H9 (cell line): ENCODE data around the gene PCDHGA3. TPM values are rescaled to one million over a fixed set of nuclear protein-coding genes. Genes with fewer than 3 reads are reported as not detected.
"Not testable (repeated sequence)": the region's sequence is repeated elsewhere in the genome, so short reads cannot be mapped to it uniquely, and the experiment has no call there.

Experiments used
- DNase-seq: peaks from one replicate; pipeline ENCODE4 v3.0.0-alpha.2; 2017
- H2AFZ ChIP-seq: one replicate; pipeline ENCODE4 v1.6.1; 2013; ENCODE audit warnings: mild to moderate bottlenecking, low read length, control low read depth, moderate library complexity
- H2AK5ac ChIP-seq: 2 replicates; pipeline ENCODE4 v1.6.1; 2013; ENCODE audit warnings: low read length, control low read depth, mixed read lengths; ENCODE audit not compliant: insufficient read length
- H2BK120ac ChIP-seq: one replicate; pipeline ENCODE4 v1.6.1; 2013; ENCODE audit warnings: low read depth, mild to moderate bottlenecking, low read length, control low read depth, inconsistent platforms; ENCODE audit not compliant: poor library complexity, severe bottlenecking
- H2BK12ac ChIP-seq: 2 replicates; pipeline ENCODE4 v1.6.1; 2013; ENCODE audit warnings: low read length, control low read depth, mixed read lengths, low read depth; ENCODE audit not compliant: insufficient read length
- H2BK15ac ChIP-seq: 2 replicates; pipeline ENCODE4 v1.6.1; 2013; ENCODE audit warnings: low read depth, low read length, control low read depth
- H2BK20ac ChIP-seq: one replicate; pipeline ENCODE4 v1.6.1; 2013; ENCODE audit warnings: low read depth, mild to moderate bottlenecking, low read length, control low read depth, inconsistent platforms; ENCODE audit not compliant: poor library complexity, severe bottlenecking
- H2BK5ac ChIP-seq: 2 replicates; pipeline ENCODE4 v1.6.1; 2013; ENCODE audit warnings: low read length, control low read depth, mixed read lengths; ENCODE audit not compliant: insufficient read length
- H3K14ac ChIP-seq: 2 replicates; pipeline ENCODE4 v1.6.1; 2013; ENCODE audit warnings: low read length, control low read depth; ENCODE audit not compliant: insufficient read depth
- H3K18ac ChIP-seq: 2 replicates; pipeline ENCODE4 v1.6.1; 2013; ENCODE audit warnings: low read depth, mild to moderate bottlenecking, mixed read lengths, low read length, control low read depth; ENCODE audit not compliant: insufficient read length
- H3K23ac ChIP-seq: 2 replicates; pipeline ENCODE4 v1.6.1; 2013; ENCODE audit warnings: low read length, control low read depth, mixed read lengths, low read depth; ENCODE audit not compliant: insufficient read length
- H3K23me2 ChIP-seq: 2 replicates; pipeline ENCODE4 v1.6.1; 2013; ENCODE audit warnings: low read depth, mild to moderate bottlenecking, mixed read lengths, low read length, control low read depth; ENCODE audit not compliant: insufficient read length, poor library complexity, severe bottlenecking
- H3K27ac ChIP-seq: 2 replicates; pipeline ENCODE4 v1.5.1; 2013; ENCODE audit warnings: low read length, control low read depth, mixed read lengths, low read depth; ENCODE audit not compliant: insufficient read length
- H3K27me3 ChIP-seq: 2 replicates; pipeline ENCODE4 v1.6.1; 2013; ENCODE audit warnings: low read length, control low read depth, inconsistent platforms; ENCODE audit not compliant: insufficient read depth
- H3K4ac ChIP-seq: 2 replicates; pipeline ENCODE4 v1.6.1; 2013; ENCODE audit warnings: low read depth, mild to moderate bottlenecking, control low read depth, inconsistent platforms, low read length, moderate library complexity
- H3K4me1 ChIP-seq: 2 replicates; pipeline ENCODE4 v1.6.1; 2013; ENCODE audit warnings: low read length, control low read depth, inconsistent platforms; ENCODE audit not compliant: insufficient read depth
- H3K4me2 ChIP-seq: 2 replicates; pipeline ENCODE4 v1.6.1; 2013; ENCODE audit warnings: low read length, control low read depth, mixed read lengths; ENCODE audit not compliant: insufficient read length, insufficient read depth
- H3K56ac ChIP-seq: 2 replicates; pipeline ENCODE4 v1.6.1; 2013; ENCODE audit warnings: low read depth, mild to moderate bottlenecking, mixed read lengths, low read length, control low read depth; ENCODE audit not compliant: insufficient read length
- H3K79me1 ChIP-seq: 2 replicates; pipeline ENCODE4 v1.6.1; 2013; ENCODE audit warnings: low read depth, mild to moderate bottlenecking, moderate library complexity, low read length, control low read depth, inconsistent platforms; ENCODE audit not compliant: insufficient read depth, poor library complexity, severe bottlenecking
- H3K79me2 ChIP-seq: 2 replicates; pipeline ENCODE4 v1.6.1; 2013; ENCODE audit warnings: low read length, control low read depth, inconsistent platforms; ENCODE audit not compliant: insufficient read depth
- H3K9ac ChIP-seq: 2 replicates; pipeline ENCODE4 v1.6.1; 2013; ENCODE audit warnings: low read length, control low read depth, mixed read lengths; ENCODE audit not compliant: insufficient read length; ENCODE audit errors: extremely low read depth
- H3K9me3 ChIP-seq: one replicate; pipeline ENCODE4 v1.6.1; 2013; ENCODE audit warnings: low read depth, low read length, inconsistent platforms; ENCODE audit not compliant: control insufficient read depth
- H3T11ph ChIP-seq: one replicate; pipeline ENCODE4 v1.6.1; 2013; ENCODE audit warnings: mild to moderate bottlenecking, low read length, control low read depth, inconsistent platforms
- H4K20me1 ChIP-seq: one replicate; pipeline ENCODE4 v1.6.1; 2013; ENCODE audit not compliant: control insufficient read depth, insufficient read length, insufficient read depth
- H4K5ac ChIP-seq: 2 replicates; pipeline ENCODE4 v1.6.1; 2013; ENCODE audit warnings: low read depth, mild to moderate bottlenecking, mixed read lengths, low read length, control low read depth; ENCODE audit not compliant: insufficient read length
- H4K8ac ChIP-seq: replicated peaks from 2 replicates; pipeline ENCODE4 v1.6.1; 2013; ENCODE audit warnings: low read length, control low read depth, mixed read lengths, low read depth; ENCODE audit not compliant: insufficient read length
- H4K91ac ChIP-seq: 2 replicates; pipeline ENCODE4 v1.6.1; 2013; ENCODE audit warnings: low read depth, mild to moderate bottlenecking, moderate library complexity, mixed read lengths, low read length, control low read depth; ENCODE audit not compliant: insufficient read length
- H3K27ac Mint-ChIP-seq, 3 experiments: 2 replicates in 2 of 3; 3 replicates in 1 of 3; pipeline ENCODE4 v1.8.0; 2020 to 2021; ENCODE audit warnings: mixed read lengths in 3 of 3, mild to moderate bottlenecking in 1 of 3, moderate library complexity in 1 of 3
- H3K27me3 Mint-ChIP-seq: 2 replicates; pipeline ENCODE4 v1.8.0; 2021; ENCODE audit warnings: low read depth, mild to moderate bottlenecking, moderate library complexity, mixed read lengths
- H3K36me3 Mint-ChIP-seq, 3 experiments: 2 replicates in 2 of 3; 3 replicates in 1 of 3; pipeline ENCODE4 v1.8.0; 2020 to 2021; ENCODE audit warnings: low read depth in 3 of 3, mixed read lengths in 3 of 3; ENCODE audit not compliant: insufficient read depth in 1 of 3
- H3K4me1 Mint-ChIP-seq, 2 experiments: 2 replicates each; pipeline ENCODE4 v1.8.0; 2020; ENCODE audit warnings: mixed read lengths in 2 of 2
- H3K4me3 Mint-ChIP-seq, 2 experiments: 2 replicates in 1 of 2; 3 replicates in 1 of 2; pipeline ENCODE4 v1.8.0; 2020 to 2021; ENCODE audit warnings: mild to moderate bottlenecking in 2 of 2, mixed read lengths in 2 of 2, moderate library complexity in 1 of 2
- H3K9me3 Mint-ChIP-seq, 2 experiments: 2 replicates in 1 of 2; 3 replicates in 1 of 2; pipeline ENCODE4 v1.8.0; 2020; ENCODE audit warnings: mild to moderate bottlenecking in 2 of 2, mixed read lengths in 2 of 2, moderate library complexity in 1 of 2
- WGBS: extraction: QIAGEN DNeasy Blood & Tissue Kit; methylation state at CpG from one replicate; pipeline ENCODE4 v1.1.7; 2013; ENCODE audit warnings: missing lambda C conversion rate, low lambda C conversion rate, mixed read lengths; ENCODE audit not compliant: insufficient read length; ENCODE audit errors: extremely low coverage; 5-methylcytosine and 5-hydroxymethylcytosine counted together
- total RNA-seq: library from RNA; stranded (reverse); gene quantifications from 2 replicates; pipeline ENCODE4 v1.2.1, GENCODE V29; 2021
- TF ChIP-seq, protein P1 (sequence below): fragments of 200-600 bp; sonication (generic); conservative IDR thresholded peaks from 3 replicates; pipeline ENCODE4 v1.8.0; 2021; ENCODE audit warnings: antibody characterized with exemption, mild to moderate bottlenecking

Gene PCDHGA3
- total RNA-seq, 1 experiment from 2014 or later, result 0.94 TPM

DNA sequence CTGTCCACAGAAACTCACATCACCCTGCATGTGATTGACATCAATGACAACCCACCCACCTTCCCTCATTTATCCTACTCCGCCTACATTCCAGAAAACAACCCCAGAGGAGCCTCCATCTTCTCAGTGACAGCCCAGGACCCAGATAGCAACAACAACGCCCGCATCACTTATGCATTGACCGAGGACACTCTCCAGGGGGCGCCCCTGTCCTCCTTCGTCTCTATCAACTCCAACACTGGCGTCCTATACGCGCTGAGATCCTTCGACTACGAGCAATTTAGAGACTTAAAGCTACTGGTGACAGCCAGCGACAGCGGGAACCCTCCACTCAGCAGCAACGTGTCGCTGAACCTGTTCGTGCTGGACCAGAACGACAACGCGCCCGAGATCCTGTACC lies 1.7 kb downstream of the PCDHGA3 start:
- DNase-seq, result no peak
- no peak overlapping the region for H2BK120ac ChIP-seq
- H2BK5ac ChIP-seq, result no peak overlapping the region
- no peak overlapping the region for H2AFZ ChIP-seq
- H4K5ac ChIP-seq, result no peak overlapping the region
- H4K91ac ChIP-seq, result no peak overlapping the region
- no peak overlapping the region for H3K56ac ChIP-seq
- no peak overlapping the region for H3K27ac Mint-ChIP-seq
- no peak overlapping the region for H4K8ac ChIP-seq
- no peaks in the 10 kb centered on the region for H3K4me1 ChIP-seq
- peaks cover 55 to 67% of the 10 kb centered on the region in 2 experiments for H3K9me3 Mint-ChIP-seq
- H3K9me3 ChIP-seq, result peaks cover 12% of the 10 kb centered on the region
- no peak overlapping the region for H3K4ac ChIP-seq
- H3K23me2 ChIP-seq, result peaks cover 4% of the 10 kb centered on the region
- no peak overlapping the region for H3K14ac ChIP-seq
- no peak overlapping the region for H3K23ac ChIP-seq
- peaks cover 4 to 9% of the 10 kb centered on the region in 2 experiments for H3K4me1 Mint-ChIP-seq
- H3K18ac ChIP-seq, result no peak overlapping the region
- no peaks in the 10 kb centered on the region for H3K27me3 ChIP-seq
- no peak overlapping the region for H2BK15ac ChIP-seq
- H3K36me3 Mint-ChIP-seq, result peaks cover 15 to 43% (median 21%) of the 10 kb centered on the region in 3 experiments
- peaks cover 5% of the 10 kb centered on the region for H3K27me3 Mint-ChIP-seq
- no peak overlapping the region for H3K4me3 Mint-ChIP-seq
- TF ChIP-seq, protein P1, sequence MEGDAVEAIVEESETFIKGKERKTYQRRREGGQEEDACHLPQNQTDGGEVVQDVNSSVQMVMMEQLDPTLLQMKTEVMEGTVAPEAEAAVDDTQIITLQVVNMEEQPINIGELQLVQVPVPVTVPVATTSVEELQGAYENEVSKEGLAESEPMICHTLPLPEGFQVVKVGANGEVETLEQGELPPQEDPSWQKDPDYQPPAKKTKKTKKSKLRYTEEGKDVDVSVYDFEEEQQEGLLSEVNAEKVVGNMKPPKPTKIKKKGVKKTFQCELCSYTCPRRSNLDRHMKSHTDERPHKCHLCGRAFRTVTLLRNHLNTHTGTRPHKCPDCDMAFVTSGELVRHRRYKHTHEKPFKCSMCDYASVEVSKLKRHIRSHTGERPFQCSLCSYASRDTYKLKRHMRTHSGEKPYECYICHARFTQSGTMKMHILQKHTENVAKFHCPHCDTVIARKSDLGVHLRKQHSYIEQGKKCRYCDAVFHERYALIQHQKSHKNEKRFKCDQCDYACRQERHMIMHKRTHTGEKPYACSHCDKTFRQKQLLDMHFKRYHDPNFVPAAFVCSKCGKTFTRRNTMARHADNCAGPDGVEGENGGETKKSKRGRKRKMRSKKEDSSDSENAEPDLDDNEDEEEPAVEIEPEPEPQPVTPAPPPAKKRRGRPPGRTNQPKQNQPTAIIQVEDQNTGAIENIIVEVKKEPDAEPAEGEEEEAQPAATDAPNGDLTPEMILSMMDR, result peak; percentile 29; the same call in 2 of the 3 replicates
- H2AK5ac ChIP-seq, result no peak overlapping the region
- no peak overlapping the region for H3T11ph ChIP-seq
- H3K27ac ChIP-seq, result no peak overlapping the region
- WGBS, result no CpG with 5 or more reads among the region's 20 CpGs
- no peaks in the 10 kb centered on the region for H3K79me2 ChIP-seq
- H3K79me1 ChIP-seq, result no peaks in the 10 kb centered on the region
- no peaks in the 10 kb centered on the region for H4K20me1 ChIP-seq
- no peak overlapping the region for H2BK20ac ChIP-seq
- no peak overlapping the region for H2BK12ac ChIP-seq
- H3K9ac ChIP-seq, result no peak overlapping the region
- no peak overlapping the region for H3K4me2 ChIP-seq

DNA sequence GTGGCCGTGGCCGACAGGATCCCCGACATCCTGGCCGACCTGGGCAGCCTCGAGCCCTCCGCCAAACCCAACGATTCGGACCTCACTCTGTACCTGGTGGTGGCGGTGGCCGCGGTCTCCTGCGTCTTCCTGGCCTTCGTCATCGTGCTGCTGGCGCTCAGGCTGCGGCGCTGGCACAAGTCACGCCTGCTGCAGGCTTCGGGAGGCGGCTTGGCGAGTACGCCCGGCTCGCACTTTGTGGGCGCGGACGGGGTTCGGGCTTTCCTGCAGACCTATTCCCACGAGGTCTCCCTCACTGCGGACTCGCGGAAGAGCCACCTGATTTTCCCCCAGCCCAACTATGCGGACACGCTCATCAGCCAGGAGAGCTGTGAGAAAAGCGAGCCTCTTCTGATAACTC lies 2.4 kb downstream of the PCDHGA3 start:
- no CpG with 5 or more reads among the region's 35 CpGs for WGBS

More for the DNA sequence above, 2.4 kb downstream of the PCDHGA3 start:
- H4K20me1 ChIP-seq, H4K5ac ChIP-seq, H3K27ac Mint-ChIP-seq, H3K4me1 ChIP-seq, H3K79me2 ChIP-seq, H3K27me3 Mint-ChIP-seq, H3K18ac ChIP-seq, H4K91ac ChIP-seq, H2BK20ac ChIP-seq, H3K79me1 ChIP-seq, H3K27me3 ChIP-seq, H3K14ac ChIP-seq, H2BK5ac ChIP-seq, H3K56ac ChIP-seq, H2AK5ac ChIP-seq, H3K4me3 Mint-ChIP-seq, H2BK120ac ChIP-seq, H2BK12ac ChIP-seq, H3K9ac ChIP-seq, H4K8ac ChIP-seq, H3K4ac ChIP-seq, DNase-seq, H2AFZ ChIP-seq, H3K27ac ChIP-seq, H3K23ac ChIP-seq, H2BK15ac ChIP-seq, H3T11ph ChIP-seq, H3K23me2 ChIP-seq, H3K4me2 ChIP-seq: not testable (repeated sequence)
- H3K4me1 Mint-ChIP-seq, result peaks cover 6 to 11% of the 10 kb centered on the region in 2 experiments
- H3K9me3 Mint-ChIP-seq, result peaks cover 55 to 70% of the 10 kb centered on the region in 2 experiments
- peaks cover 13% of the 10 kb centered on the region for H3K9me3 ChIP-seq
- peaks cover 14 to 45% (median 24%) of the 10 kb centered on the region in 3 experiments for H3K36me3 Mint-ChIP-seq
